Stimulated activated CD4-positive, alpha-beta T cell treated with anti-CD3 and anti-CD28 coated beads, Interleukin-15, amount 100 ng/mL, for 1 hour (primary cell): ENCODE results near the gene RHBG.

Experiments used
- DNase-seq, 2 donors: peaks; one replicate each; pipeline ENCODE4 v3.0.0-alpha.2; 2020; ENCODE audit warnings: low read depth in 1 of 2, low spot score in 1 of 2

RHBG gene

GRCh38 chr1:156424806-156425432 is 55.9 kb downstream of the RHBG start:
- no peak for DNase-seq

- DNase-seq, result no peak
These were observed 56.9 kb downstream of the RHBG start for GRCh38 chr1:156425943-156426342.

GRCh38 chr1:156427957-156428356 is 58.9 kb downstream of the RHBG start:
- no peak for DNase-seq

GRCh38 chr1:156428746-156429288 is 59.8 kb downstream of the RHBG start:
- DNase-seq, result no peak

GRCh38 chr1:156429313-156430060 is 60.5 kb downstream of the RHBG start:
- no peak for DNase-seq

- DNase-seq, result no peak
These were observed 61.3 kb downstream of the RHBG start for GRCh38 chr1:156430303-156430702.

- DNase-seq, result no peak
These were observed 61.9 kb downstream of the RHBG start for GRCh38 chr1:156430866-156431265.

- DNase-seq, result no peak
These were observed 62.4 kb downstream of the RHBG start for GRCh38 chr1:156431366-156431765.

- DNase-seq, result no peak
These were observed 63.0 kb downstream of the RHBG start for GRCh38 chr1:156431769-156432668.

GRCh38 chr1:156432669-156433018 is 63.6 kb downstream of the RHBG start:
- DNase-seq, result no peak

GRCh38 chr1:156433032-156433431 is 64.0 kb downstream of the RHBG start:
- DNase-seq, result no peak

GRCh38 chr1:156433602-156434001 is 64.6 kb downstream of the RHBG start:
- no peak for DNase-seq
